Calu3 (cell line): ENCODE measurements around the gene TNFRSF8. TPM values are rescaled to one million over a fixed set of nuclear protein-coding genes. Genes with fewer than 3 reads are reported as not detected.

ENCODE experiments used
- BruUV-seq: library from RNA; stranded (reverse); fragments of 400-500 nt; replicated peaks from 2 replicates; lab custom pipeline; 2021; lab: Mats Ljungman, UMichigan
- CTCF ChIA-PET: fragments of 300-600 bp; sonication (Branson Sonifier 250); formaldehyde crosslinking; loops from one replicate; lab custom pipeline; 2022; ENCODE audit warnings: antibody characterized with exemption; lab: Charles Lee
- DNase-seq: peaks from one replicate; pipeline ENCODE4 v3.0.0; 2022
- H3K27ac Mint-ChIP-seq: one replicate; pipeline ENCODE4 v1.8.0; 2022; ENCODE audit warnings: mixed read lengths; ENCODE audit not compliant: unreplicated experiment
- H3K27me3 Mint-ChIP-seq: one replicate; pipeline ENCODE4 v1.8.0; 2022; ENCODE audit warnings: mixed read lengths; ENCODE audit not compliant: unreplicated experiment
- H3K36me3 Mint-ChIP-seq: one replicate; pipeline ENCODE4 v1.8.0; 2022; ENCODE audit warnings: mild to moderate bottlenecking, moderate library complexity, mixed read lengths; ENCODE audit not compliant: insufficient read depth, unreplicated experiment
- H3K4me1 Mint-ChIP-seq: one replicate; pipeline ENCODE4 v1.8.0; 2022; ENCODE audit warnings: mild to moderate bottlenecking, low read depth, mixed read lengths; ENCODE audit not compliant: unreplicated experiment
- H3K4me3 Mint-ChIP-seq: one replicate; pipeline ENCODE4 v1.8.0; 2022; ENCODE audit warnings: mild to moderate bottlenecking, low read depth, moderate library complexity, mixed read lengths; ENCODE audit not compliant: unreplicated experiment
- H3K9me3 Mint-ChIP-seq: one replicate; pipeline ENCODE4 v1.8.0; 2022; ENCODE audit warnings: low read depth, mixed read lengths; ENCODE audit not compliant: unreplicated experiment
- CTCF ChIP-seq: fragments of 200-600 bp; IDR thresholded peaks from one replicate; pipeline ENCODE4 v1.8.0; 2022; ENCODE audit warnings: antibody characterized with exemption; ENCODE audit not compliant: unreplicated experiment
- intact Hi-C: fragments of 100-400 bp; cut with micrococcal nuclease; formaldehyde crosslinking; loops from one replicate; pipeline ENCODE4 v1.10.0; 2022; ENCODE audit not compliant: unreplicated experiment
- total RNA-seq: library from RNA; stranded (reverse); gene quantifications from 2 replicates; pipeline ENCODE4 v1.2.3, GENCODE V29; 2022

The TNFRSF8 gene
- total RNA-seq, 1 experiment from 2014 or later: not detected

- no peak for TF ChIP-seq CTCF
- H3K4me1 Mint-ChIP-seq: peaks cover 3% of the 10 kb centered on the region
- no peak overlapping the region for H3K27ac Mint-ChIP-seq
- intact Hi-C loops: no loop called here
- no peaks in the 10 kb centered on the region for H3K9me3 Mint-ChIP-seq
- H3K4me3 Mint-ChIP-seq: no peak overlapping the region
- CTCF ChIA-PET: interaction anchor here (0.9 kb wide), 1 partner anchor 22 kb away, joined by 3 read pairs; no protein-coding TSS in a partner anchor
- no peak for DNase-seq
- H3K27me3 Mint-ChIP-seq: peaks cover 29% of the 10 kb centered on the region
- no peaks in the 10 kb centered on the region for H3K36me3 Mint-ChIP-seq
- no TSS peak for BruUV-seq
Measured at GRCh38 chr1:12057382-12057781, 5.7 kb upstream of the TNFRSF8 start.

- Mint-ChIP-seq H3K4me3 (no peak overlapping the region), H3K27me3 (peaks cover 36% of the 10 kb centered on the region), H3K9me3 (no peaks in the 10 kb centered on the region), H3K4me1 (no peaks in the 10 kb centered on the region), H3K27ac (no peak overlapping the region), H3K36me3 (no peaks in the 10 kb centered on the region)
- TF ChIP-seq CTCF: no peak
- BruUV-seq: no TSS peak
- intact Hi-C loops: no loop called here
- DNase-seq: no peak
- CTCF ChIA-PET: interaction anchor here (0.9 kb wide), 1 partner anchor 21 kb away, joined by 3 read pairs; no protein-coding TSS in a partner anchor
Measured at GRCh38 chr1:12057940-12058687, 5.0 kb upstream of the TNFRSF8 start.

- Mint-ChIP-seq H3K9me3 (no peaks in the 10 kb centered on the region), H3K27ac (no peak overlapping the region), H3K4me1 (no peaks in the 10 kb centered on the region), H3K27me3 (peaks cover 47% of the 10 kb centered on the region), H3K4me3 (no peak overlapping the region), H3K36me3 (no peaks in the 10 kb centered on the region)
- intact Hi-C loops: no loop called here
- no peak for TF ChIP-seq CTCF
- CTCF ChIA-PET: no interaction called here
- no peak for DNase-seq
- BruUV-seq: no TSS peak
Measured at GRCh38 chr1:12059226-12059625, 3.9 kb upstream of the TNFRSF8 start.

GRCh38 chr1:12059722-12060464 lies 3.2 kb upstream of the TNFRSF8 start:
- CTCF ChIA-PET: no interaction called here
- BruUV-seq: no TSS peak
- Mint-ChIP-seq H3K27me3 (peaks cover 54% of the 10 kb centered on the region), H3K36me3 (no peaks in the 10 kb centered on the region), H3K9me3 (no peaks in the 10 kb centered on the region), H3K4me3 (no peak overlapping the region), H3K4me1 (no peaks in the 10 kb centered on the region), H3K27ac (no peak overlapping the region)
- intact Hi-C loops: no loop called here
- no peak for DNase-seq
- no peak for TF ChIP-seq CTCF
